Stimulated activated naive CD8-positive, alpha-beta T cell treated with anti-CD3 and anti-CD28 coated beads, Interleukin-15, amount 100 ng/mL, for 72 hours (primary cell): ENCODE results near the gene RAB7B.
"Not testable (repeated sequence)": the region's sequence is repeated elsewhere in the genome, so short reads cannot be mapped to it uniquely, and the experiment has no call there.

Experiments used
- ATAC-seq: fragments of 150-1000 bp; cut with Tn5 transposase; 2 replicates; pipeline ENCODE4 v1.10.0; 2021; ENCODE audit warnings: mild to moderate bottlenecking, moderate library complexity
- DNase-seq, 2 donors: peaks; one replicate each; pipeline ENCODE4 v3.0.0; 2021 to 2022
- H3K27ac Mint-ChIP-seq, 2 donors: one replicate each; pipeline ENCODE4 v1.8.0; 2022; ENCODE audit warnings: mild to moderate bottlenecking in 2 of 2, mixed read lengths in 2 of 2, moderate library complexity in 2 of 2
- H3K27me3 Mint-ChIP-seq: one replicate; pipeline ENCODE4 v1.8.0; 2022; ENCODE audit warnings: mixed read lengths
- H3K4me1 Mint-ChIP-seq: one replicate; pipeline ENCODE4 v1.8.0; 2022; ENCODE audit warnings: mild to moderate bottlenecking, mixed read lengths
- H3K4me3 Mint-ChIP-seq, 2 donors: one replicate each; pipeline ENCODE4 v1.8.0; 2022; ENCODE audit warnings: mild to moderate bottlenecking in 2 of 2, mixed read lengths in 2 of 2, moderate library complexity in 1 of 2
- H3K9me3 Mint-ChIP-seq, 2 donors: one replicate each; pipeline ENCODE4 v1.8.0; 2022; ENCODE audit warnings: mixed read lengths in 2 of 2

The RAB7B gene

DNA sequence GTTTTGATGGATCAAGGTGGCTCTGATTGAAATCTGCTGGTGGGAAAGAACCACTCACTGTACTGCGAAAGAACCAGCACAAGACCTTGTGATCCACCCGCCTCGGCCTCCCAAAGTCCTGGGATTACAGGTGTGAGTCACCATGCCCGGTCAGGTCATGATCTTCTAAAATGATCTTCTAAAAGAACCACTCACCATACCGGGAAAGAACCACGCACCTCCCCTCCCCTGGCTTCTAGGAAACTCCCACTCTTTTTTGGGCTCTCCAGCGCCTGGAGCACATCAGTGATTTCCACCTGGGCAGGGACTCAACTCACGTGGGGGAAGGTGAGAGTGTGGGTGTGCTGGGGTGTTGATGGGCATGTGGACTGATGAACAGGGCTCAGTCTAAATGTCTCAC lies 7.9 kb upstream of the RAB7B start:
- no peaks in the 10 kb centered on the region for H3K9me3 Mint-ChIP-seq
- peak overlapping the region in 1 of 2 donors; percentile 28 for H3K4me3 Mint-ChIP-seq
- peaks cover 7% of the 10 kb centered on the region for H3K27me3 Mint-ChIP-seq
- no peak overlapping the region for H3K27ac Mint-ChIP-seq
- ATAC-seq: no peak
- no peak for DNase-seq
- H3K4me1 Mint-ChIP-seq: peaks cover 34% of the 10 kb centered on the region

DNA sequence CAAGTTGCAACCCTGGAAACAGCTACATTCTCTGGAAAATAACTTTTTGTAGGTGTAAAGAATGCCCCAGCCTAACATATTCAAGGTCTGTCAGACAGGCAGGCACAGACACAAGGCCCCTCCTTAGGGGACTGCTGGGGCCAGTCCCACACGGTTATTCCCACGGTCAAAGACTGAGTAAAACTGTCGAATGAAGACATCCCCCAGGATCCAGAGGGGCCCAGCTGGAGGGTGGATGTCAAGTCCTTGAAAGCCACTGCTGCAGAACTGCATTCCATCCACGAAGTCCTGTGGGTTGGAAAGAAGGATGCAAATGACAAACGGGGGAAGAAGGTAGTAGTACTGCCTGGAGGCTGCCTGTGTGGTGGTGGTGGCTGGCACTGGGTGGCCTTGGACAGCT lies 6.9 kb upstream of the RAB7B start:
- Mint-ChIP-seq H3K27ac (no peak overlapping the region), H3K4me1 (peaks cover 34% of the 10 kb centered on the region), H3K9me3 (no peaks in the 10 kb centered on the region), H3K27me3 (peaks cover 10% of the 10 kb centered on the region), H3K4me3 (no peak overlapping the region)
- ATAC-seq: no peak
- DNase-seq: no peak

DNA sequence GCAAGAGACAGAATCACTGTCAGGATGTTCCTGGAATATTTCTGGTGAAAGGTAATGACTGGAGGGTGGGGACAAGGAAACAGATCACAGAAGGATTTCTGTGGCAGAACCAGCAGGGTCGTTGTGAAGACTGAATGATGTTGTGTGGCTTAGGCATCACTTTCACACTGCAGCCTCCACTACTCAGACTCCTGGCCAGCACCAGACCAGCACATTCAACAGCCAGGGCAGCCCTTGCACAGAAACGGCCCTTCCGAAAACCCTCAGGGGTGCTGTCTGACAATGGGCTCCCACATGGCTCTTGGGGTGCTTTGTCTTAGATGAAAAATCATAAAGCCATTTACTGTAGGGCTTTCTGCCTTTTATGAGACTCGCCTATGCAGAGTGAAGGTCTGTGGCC lies 3.8 kb upstream of the RAB7B start:
- Mint-ChIP-seq H3K4me3 (no peak overlapping the region), H3K27ac (no peak overlapping the region), H3K27me3 (peaks cover 10% of the 10 kb centered on the region), H3K9me3 (no peaks in the 10 kb centered on the region), H3K4me1 (peaks cover 30% of the 10 kb centered on the region)
- ATAC-seq: no peak
- no peak for DNase-seq

DNA sequence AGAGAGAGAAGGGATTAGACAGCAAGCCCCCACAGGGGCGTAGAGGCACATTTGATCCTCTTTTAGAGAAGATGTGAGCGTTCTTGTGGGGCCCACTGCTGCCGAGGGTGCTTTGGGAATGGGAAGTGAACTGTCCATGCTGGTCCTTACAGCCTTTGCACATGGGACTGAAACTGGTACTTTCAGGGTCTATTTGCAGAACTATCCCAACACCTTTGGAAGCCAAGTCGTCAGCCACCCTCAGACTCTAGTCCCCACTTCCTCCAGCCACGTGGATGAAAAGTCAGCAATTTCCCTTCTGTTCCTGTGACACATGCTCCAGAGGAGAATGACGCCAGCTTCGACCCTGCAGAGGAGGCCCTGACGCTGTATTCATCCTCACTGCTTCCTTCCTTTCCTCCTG lies 2.6 kb upstream of the RAB7B start:
- Mint-ChIP-seq H3K4me3 (no peak overlapping the region), H3K27me3 (peaks cover 10% of the 10 kb centered on the region), H3K9me3 (no peaks in the 10 kb centered on the region), H3K27ac (no peak overlapping the region), H3K4me1 (peaks cover 29% of the 10 kb centered on the region)
- DNase-seq (no peak), ATAC-seq (no peak)

DNA sequence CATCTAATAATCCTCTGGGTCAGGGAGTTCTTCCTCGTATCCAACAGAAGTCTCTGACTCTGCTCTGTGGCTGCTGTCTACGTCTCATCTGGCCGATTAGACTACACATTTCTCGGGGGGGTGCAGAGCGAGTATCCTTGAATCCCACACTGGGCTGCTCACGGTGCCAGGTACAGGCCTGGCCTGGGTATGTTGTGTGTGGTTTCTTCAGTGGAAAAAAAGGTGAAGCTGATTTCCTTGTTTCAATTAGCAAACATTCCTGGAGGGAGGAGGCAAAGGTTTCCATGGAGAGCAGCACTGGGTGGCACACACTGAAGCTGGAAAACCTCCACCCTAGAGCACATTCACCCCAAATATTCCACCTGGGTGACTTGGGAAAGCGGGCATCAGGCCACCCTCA lies 2.0 kb upstream of the RAB7B start:
- Mint-ChIP-seq H3K4me1 (peaks cover 27% of the 10 kb centered on the region), H3K9me3 (no peaks in the 10 kb centered on the region), H3K27ac (no peak overlapping the region), H3K4me3 (no peak overlapping the region), H3K27me3 (peaks cover 10% of the 10 kb centered on the region)
- ATAC-seq: no peak
- DNase-seq: no peak

DNA sequence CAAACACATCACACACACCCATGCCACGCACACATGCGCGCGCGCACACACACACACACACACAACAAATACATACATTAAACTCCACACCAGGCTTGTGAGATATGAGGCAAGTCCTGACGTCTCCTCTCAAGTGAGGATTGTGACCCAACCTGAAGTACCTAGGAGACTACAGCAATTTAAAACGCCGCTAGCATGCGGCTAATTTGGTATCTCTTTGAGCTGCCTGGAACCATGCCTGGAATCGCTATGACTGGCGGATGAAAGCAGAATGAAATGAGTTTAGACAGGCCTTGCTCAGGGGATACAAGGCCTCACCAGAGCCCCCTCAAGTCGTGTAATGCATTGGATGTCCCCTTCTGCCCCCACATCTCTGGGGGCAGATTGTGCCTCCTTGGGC lies 1.6 kb upstream of the RAB7B start:
- H3K4me3 Mint-ChIP-seq: no peak overlapping the region
- H3K27me3 Mint-ChIP-seq: peaks cover 10% of the 10 kb centered on the region
- ATAC-seq (no peak), DNase-seq (no peak)
- H3K9me3 Mint-ChIP-seq: no peaks in the 10 kb centered on the region
- peaks cover 27% of the 10 kb centered on the region for H3K4me1 Mint-ChIP-seq
- H3K27ac Mint-ChIP-seq: peak overlapping the region in 1 of 2 donors; percentile 31

DNA sequence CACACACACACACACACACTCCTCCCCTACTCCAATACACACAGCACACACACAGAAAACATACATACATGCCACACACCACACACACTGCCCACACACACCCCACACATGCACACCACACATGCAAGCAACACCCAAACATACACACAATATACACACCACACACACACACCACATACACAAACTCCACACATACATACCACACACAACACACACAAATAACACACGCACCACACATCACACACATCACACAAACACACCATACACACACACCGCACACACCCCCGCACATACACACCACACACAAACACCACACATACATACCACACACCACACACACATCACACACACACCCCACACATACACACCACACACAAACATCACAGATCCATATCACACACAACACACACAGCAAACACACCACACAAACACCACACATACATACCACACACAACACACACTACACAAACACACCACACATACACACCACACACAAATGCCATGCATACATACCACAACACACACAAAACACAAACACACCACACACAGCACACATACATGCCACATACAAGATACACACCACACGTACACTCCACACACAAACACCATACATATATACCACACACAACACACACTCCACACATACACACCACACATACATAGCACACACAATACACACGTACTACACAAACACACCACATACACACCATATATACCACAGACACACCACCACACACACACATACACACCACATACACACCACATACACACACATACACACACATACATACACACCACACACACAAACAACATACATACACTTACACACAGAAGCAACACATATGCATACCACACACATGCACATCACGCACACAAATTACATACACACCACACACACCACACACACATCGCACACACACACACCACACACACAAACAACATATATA lies 932 bp upstream of the RAB7B start:
- ATAC-seq: no peak
- peak overlapping the region in 1 of 2 donors; percentile 31 for H3K27ac Mint-ChIP-seq
- no peak overlapping the region for H3K4me3 Mint-ChIP-seq
- no peaks in the 10 kb centered on the region for H3K9me3 Mint-ChIP-seq
- H3K27me3 Mint-ChIP-seq: peaks cover 10% of the 10 kb centered on the region
- peaks cover 27% of the 10 kb centered on the region for H3K4me1 Mint-ChIP-seq
- no peak for DNase-seq

DNA sequence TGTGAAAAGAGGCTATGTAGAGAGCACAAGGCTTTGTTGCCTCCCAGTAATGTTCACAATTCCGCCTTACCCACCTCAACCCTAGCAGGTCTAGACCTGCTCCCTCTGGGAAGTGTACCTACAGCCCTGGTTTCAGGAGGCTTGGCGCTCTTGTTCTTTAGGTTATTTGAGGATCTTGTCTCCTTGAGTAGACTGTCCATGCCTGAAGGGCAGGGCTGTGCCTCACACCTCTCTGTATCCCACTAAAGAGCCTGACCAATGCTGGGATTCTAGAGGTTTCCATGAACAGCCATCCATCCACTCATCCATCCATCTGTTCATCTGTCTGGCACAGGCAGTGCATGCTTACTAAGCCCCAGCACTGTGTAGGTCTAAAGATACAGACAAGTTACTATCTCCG lies 1.0 kb downstream of the RAB7B start:
- H3K4me3 Mint-ChIP-seq: no peak overlapping the region
- DNase-seq (no peak), ATAC-seq (no peak)
- H3K27ac Mint-ChIP-seq: peak overlapping the region in 1 of 2 donors; percentile 7
- H3K9me3 Mint-ChIP-seq: no peaks in the 10 kb centered on the region
- peaks cover 19% of the 10 kb centered on the region for H3K27me3 Mint-ChIP-seq
- H3K4me1 Mint-ChIP-seq: peaks cover 27% of the 10 kb centered on the region

DNA sequence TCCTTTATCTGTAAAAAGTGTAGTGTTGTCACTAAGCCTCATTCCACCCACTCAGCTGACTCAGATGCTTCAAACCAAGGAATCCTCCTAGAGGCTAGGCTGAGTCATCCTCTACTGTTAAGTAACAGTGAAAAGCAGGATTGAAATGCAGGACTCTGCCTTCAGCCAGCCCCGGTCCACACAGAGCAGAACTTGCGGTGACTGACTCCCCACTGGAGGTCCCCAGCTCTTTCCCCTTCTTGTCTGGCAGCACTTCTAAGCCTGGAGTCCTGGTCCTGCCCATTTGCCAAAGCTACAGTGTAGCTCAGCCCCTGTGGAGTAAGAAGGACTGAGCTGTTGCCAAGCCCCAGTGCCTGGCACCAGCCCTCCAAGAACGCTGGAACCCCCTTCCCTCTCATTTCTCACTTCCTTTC lies 1.7 kb downstream of the RAB7B start:
- ATAC-seq: peak; percentile 91
- peaks cover 22% of the 10 kb centered on the region for H3K27me3 Mint-ChIP-seq
- H3K4me1 Mint-ChIP-seq: peaks cover 27% of the 10 kb centered on the region
- peak in 1 of 2 donors; percentile 25 for DNase-seq
- H3K4me3 Mint-ChIP-seq: no peak overlapping the region
- peaks cover 0 to 1% of the 10 kb centered on the region in 2 donors for H3K9me3 Mint-ChIP-seq
- H3K27ac Mint-ChIP-seq: no peak overlapping the region

DNA sequence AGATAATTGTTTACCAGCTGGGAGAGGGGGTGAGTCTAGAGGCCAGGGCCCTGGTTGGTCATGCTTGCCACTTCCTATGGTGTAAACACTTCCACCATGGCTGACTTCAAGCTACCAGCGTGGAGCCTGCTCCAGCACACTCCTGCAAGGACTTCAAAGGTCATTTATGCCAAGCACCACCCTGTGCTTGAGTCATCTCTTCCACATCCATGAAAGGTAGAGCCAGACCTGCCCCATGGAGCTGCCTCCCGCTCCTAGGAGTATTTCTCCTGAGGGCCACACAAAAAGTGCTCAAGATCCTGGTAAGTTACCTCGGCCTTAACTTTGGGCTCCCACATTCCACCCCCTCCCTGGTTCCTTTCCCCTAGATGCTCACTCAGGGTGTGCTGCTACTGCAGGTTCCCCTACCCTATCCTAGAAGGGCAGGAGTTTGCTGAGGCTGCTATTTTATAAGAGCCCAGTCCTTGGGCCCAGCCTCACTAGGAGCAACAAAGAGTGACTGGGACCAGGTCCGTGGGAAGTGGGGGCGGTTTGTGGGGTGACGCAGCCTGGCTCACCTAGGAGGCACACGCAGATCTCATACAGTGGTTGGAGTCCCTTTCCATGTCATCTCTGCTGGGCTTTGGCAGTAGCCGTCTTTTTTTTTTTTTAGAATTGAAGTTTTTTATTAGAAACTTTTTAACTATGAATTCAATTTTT lies 2.4 kb downstream of the RAB7B start:
- peaks cover 27% of the 10 kb centered on the region for H3K4me1 Mint-ChIP-seq
- ATAC-seq (no peak), DNase-seq (no peak)
- no peak overlapping the region for H3K27ac Mint-ChIP-seq
- peaks cover 15% of the 10 kb centered on the region for H3K27me3 Mint-ChIP-seq
- no peak overlapping the region for H3K4me3 Mint-ChIP-seq
- H3K9me3 Mint-ChIP-seq: peaks cover 0 to 4% of the 10 kb centered on the region in 2 donors

DNA sequence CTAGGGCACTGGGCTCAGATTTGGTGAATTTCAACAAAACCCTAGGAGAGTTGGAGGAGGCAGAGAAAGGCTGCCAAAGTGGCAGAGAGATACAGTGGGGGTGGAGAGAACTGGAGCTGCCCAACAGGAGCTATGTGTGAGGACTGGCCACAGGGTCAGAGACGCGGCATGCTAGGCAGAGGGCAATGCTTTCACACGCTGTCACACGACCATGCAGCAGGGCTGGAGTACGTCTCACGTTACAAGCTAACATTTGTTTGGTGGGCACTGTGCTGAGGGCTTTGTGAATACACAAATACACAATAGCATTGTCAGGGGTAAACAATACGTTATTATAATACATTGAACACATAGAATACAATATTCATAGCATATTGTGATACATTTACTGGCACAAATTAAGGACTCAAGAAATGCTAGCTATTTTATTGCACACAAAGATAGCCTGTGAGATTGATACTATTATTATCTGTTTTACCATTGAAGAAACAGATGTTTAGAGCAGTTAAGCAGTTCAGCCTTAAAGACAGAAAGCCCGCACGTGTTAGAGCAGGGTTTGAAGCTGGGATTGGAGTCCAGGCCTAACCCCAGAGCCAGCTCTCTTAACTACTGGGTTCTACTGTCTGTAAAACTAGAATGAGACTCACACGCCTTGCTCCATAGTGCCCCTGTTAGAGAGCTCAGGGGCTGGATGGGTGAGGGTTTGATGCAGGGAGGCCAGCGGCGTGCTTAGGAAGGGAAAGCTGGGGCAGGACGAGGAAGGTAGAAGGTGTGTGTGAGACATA lies 4.5 kb downstream of the RAB7B start:
- H3K9me3 Mint-ChIP-seq: peaks cover 0 to 4% of the 10 kb centered on the region in 2 donors
- no peak overlapping the region for H3K4me3 Mint-ChIP-seq
- peak overlapping the region in 1 of 2 donors; percentile 75 for H3K27ac Mint-ChIP-seq
- peaks cover 14% of the 10 kb centered on the region for H3K27me3 Mint-ChIP-seq
- ATAC-seq (no peak), DNase-seq (no peak)
- peaks cover 18% of the 10 kb centered on the region for H3K4me1 Mint-ChIP-seq

DNA sequence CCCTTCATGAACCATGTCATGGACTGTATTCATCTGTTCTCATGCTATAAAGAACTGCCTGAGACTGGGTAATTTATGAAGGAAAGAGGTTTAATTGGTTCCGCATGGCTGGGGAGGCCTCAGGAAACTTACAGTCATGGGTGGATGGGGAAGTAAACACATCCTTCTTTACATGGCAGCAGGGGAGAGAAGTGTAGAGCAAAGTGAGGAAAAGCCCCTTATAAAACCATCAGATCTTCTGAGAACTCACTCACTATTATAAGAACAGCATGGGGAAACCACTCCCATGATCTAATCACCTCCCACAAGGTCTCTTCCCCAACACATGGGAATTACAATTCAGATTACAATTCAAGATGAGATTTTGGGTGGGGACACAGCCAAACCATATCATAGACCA lies 6.6 kb downstream of the RAB7B start:
- not testable (repeated sequence) for ATAC-seq, H3K27ac Mint-ChIP-seq, H3K9me3 Mint-ChIP-seq, H3K4me1 Mint-ChIP-seq, H3K4me3 Mint-ChIP-seq, DNase-seq
- H3K27me3 Mint-ChIP-seq: peaks cover 14% of the 10 kb centered on the region

DNA sequence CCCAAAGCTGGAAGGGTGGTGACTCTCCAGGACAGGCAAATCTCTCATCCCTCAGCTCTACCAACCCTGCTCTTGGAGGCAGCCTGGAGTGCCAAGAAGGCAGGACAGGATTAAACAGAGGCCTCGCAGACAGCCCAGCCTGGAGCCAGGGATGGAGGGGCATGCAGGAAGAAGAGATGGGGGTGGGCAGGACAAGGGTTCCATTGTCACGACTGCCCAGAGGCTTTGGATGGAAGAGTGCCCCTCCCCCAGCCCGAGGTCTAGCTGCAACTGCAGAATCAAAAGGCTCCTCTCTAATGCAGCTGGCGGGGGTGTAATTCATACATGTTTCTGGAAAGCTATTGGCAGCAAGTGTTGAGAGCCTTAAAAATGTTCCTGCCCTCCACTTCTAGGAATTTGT lies 8.8 kb downstream of the RAB7B start:
- H3K27me3 Mint-ChIP-seq: peaks cover 27% of the 10 kb centered on the region
- H3K4me3 Mint-ChIP-seq: no peak overlapping the region
- no peak overlapping the region for H3K27ac Mint-ChIP-seq
- H3K9me3 Mint-ChIP-seq: peaks cover 0 to 4% of the 10 kb centered on the region in 2 donors
- DNase-seq (no peak), ATAC-seq (no peak)
- H3K4me1 Mint-ChIP-seq: no peaks in the 10 kb centered on the region

DNA sequence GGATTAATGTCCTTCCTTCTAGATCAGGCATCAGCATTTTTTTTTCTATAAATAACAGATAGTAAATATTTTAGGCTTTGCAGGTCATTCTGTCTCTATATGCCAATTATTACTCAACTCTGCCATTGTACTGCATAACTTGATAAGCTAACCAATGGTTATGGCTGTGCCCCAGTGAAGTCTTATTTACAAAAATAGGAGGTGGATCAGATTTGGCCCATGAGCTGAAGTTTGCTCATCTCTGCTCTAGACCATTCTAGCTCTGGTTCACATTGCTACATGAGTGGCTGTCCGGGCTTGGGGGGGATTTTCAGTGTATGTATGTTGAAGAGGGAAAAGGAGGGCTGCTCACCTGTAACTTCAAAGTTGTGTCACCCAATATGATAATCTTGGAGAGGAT lies 10.1 kb downstream of the RAB7B start:
- Mint-ChIP-seq H3K9me3 (peaks cover 0 to 4% of the 10 kb centered on the region in 2 donors), H3K4me3 (no peak overlapping the region), H3K27me3 (peaks cover 32% of the 10 kb centered on the region), H3K4me1 (no peaks in the 10 kb centered on the region), H3K27ac (no peak overlapping the region)
- no peak for ATAC-seq
- no peak for DNase-seq

DNA sequence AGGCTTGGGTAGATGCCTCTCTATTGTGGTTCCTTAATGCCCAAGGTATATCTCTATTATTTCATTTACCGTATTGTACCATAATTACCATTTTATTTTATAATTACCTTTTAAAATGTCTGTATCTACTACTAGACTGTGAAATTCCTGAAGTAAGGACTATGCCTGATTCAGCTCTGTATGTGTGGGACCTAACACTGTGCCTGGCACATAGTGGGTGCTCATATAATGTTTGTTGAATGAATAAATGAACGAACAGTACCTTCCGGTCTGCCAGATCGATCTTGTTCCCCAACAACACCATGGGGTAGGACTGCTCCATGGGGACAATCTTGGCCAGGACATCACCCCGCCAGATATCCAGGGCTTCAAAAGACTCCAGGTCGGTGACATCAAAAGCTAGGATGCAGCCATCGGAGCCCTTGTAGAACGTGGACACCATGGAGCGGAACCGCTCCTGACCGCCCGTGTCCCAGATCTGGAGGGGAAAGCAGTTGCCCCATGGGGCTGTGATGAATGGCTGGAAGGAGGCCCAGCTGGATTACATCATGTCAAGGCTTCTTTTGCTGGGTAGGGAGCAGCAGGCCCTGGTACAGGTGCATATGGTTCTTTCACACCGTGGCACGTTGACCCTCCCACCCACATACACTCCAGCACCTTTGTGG lies 10.8 kb downstream of the RAB7B start:
- ATAC-seq (no peak), DNase-seq (no peak)
- Mint-ChIP-seq H3K9me3 (peaks cover 0 to 4% of the 10 kb centered on the region in 2 donors), H3K27ac (no peak overlapping the region), H3K4me1 (no peaks in the 10 kb centered on the region), H3K27me3 (peaks cover 25% of the 10 kb centered on the region), H3K4me3 (no peak overlapping the region)
